Activated effector memory CD4-positive, alpha-beta T cell treated with anti-CD3 and anti-CD28 coated beads, Interleukin-2, amount 50 U/mL, for 16 hours (primary cell): ENCODE results near the gene EFHC1.
"Not testable (repeated sequence)": the region's sequence is repeated elsewhere in the genome, so short reads cannot be mapped to it uniquely, and the experiment has no call there.

Experiments used
- DNase-seq: peaks from one replicate; pipeline ENCODE4 v3.0.0-alpha.2; 2020

The EFHC1 gene

GRCh38 chr6:52400313-52401041, 19.7 kb upstream of the EFHC1 start:
- no peak for DNase-seq

GRCh38 chr6:52403086-52403485, 17.1 kb upstream of the EFHC1 start:
- no peak for DNase-seq

GRCh38 chr6:52403627-52404026, 16.5 kb upstream of the EFHC1 start:
- DNase-seq = no peak

- no peak for DNase-seq
Measured at GRCh38 chr6:52405243-52405642, 14.9 kb upstream of the EFHC1 start.

GRCh38 chr6:52407467-52407866, 12.7 kb upstream of the EFHC1 start:
- DNase-seq = no peak

- DNase-seq = no peak
Measured at GRCh38 chr6:52409499-52409898, 10.6 kb upstream of the EFHC1 start.

GRCh38 chr6:52410979-52411378, 9.2 kb upstream of the EFHC1 start:
- no peak for DNase-seq

GRCh38 chr6:52411911-52412310, 8.2 kb upstream of the EFHC1 start:
- no peak for DNase-seq

- DNase-seq = no peak
Measured at GRCh38 chr6:52415333-52415732, 4.8 kb upstream of the EFHC1 start.

- no peak for DNase-seq
Measured at GRCh38 chr6:52415917-52416628, 4.1 kb upstream of the EFHC1 start.

- no peak for DNase-seq
Measured at GRCh38 chr6:52416629-52417151, 3.5 kb upstream of the EFHC1 start.

- DNase-seq = no peak
Measured at GRCh38 chr6:52417675-52418111, 2.4 kb upstream of the EFHC1 start.

- DNase-seq = no peak
Measured at GRCh38 chr6:52418606-52419005, 1.5 kb upstream of the EFHC1 start.

- no peak for DNase-seq
Measured at GRCh38 chr6:52420668-52421358, 671 bp downstream of the EFHC1 start.

GRCh38 chr6:52422156-52422555, 2.0 kb downstream of the EFHC1 start:
- DNase-seq = no peak

GRCh38 chr6:52423448-52423847, 3.3 kb downstream of the EFHC1 start:
- DNase-seq = no peak

- no peak for DNase-seq
Measured at GRCh38 chr6:52423971-52424381, 3.8 kb downstream of the EFHC1 start.

- DNase-seq = no peak
Measured at GRCh38 chr6:52424513-52424912, 4.4 kb downstream of the EFHC1 start.

GRCh38 chr6:52426667-52427066, 6.5 kb downstream of the EFHC1 start:
- DNase-seq = no peak

GRCh38 chr6:52433294-52433693, 13.2 kb downstream of the EFHC1 start:
- not testable (repeated sequence) for DNase-seq

GRCh38 chr6:52435345-52435744, 15.2 kb downstream of the EFHC1 start:
- DNase-seq = no peak

GRCh38 chr6:52438926-52439325, 18.8 kb downstream of the EFHC1 start:
- no peak for DNase-seq

GRCh38 chr6:52454556-52454955, 34.4 kb downstream of the EFHC1 start:
- no peak for DNase-seq

GRCh38 chr6:52457096-52457495, 37.0 kb downstream of the EFHC1 start:
- DNase-seq = no peak
